ENCODE measurements around the gene CCR7.

DNA sequence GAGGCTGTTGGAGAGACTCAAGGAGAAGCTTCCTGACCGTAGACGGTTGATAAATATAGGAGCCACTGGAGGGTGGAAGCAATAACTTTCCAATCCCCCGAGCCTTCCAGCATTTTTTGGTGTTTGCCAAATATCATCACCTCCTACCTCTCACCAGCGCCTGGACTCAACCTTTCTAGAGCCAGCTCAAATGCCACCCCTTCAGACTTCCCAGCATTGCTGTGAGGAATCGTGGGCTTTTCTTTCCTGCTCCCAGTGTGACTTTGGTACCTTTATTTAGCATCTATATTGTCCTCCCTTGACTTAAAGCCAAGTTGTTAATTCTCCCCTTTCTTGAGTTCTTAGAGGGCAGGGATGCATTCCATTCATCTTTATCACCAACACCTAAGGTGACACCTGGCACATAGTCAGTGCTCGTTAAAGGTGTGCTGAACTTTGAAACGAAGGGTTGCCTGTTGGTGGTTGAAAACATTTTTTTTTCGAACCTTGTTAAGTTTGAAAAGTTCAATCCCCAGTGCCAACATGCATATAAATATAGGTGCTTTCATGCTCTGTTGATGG lies 35.3 kb upstream of the CCR7 start:
- TF ChIP-seq POLR2A (IDR thresholded peaks at IDR 0.05) = no peak
- TF ChIP-seq, protein P1, sequence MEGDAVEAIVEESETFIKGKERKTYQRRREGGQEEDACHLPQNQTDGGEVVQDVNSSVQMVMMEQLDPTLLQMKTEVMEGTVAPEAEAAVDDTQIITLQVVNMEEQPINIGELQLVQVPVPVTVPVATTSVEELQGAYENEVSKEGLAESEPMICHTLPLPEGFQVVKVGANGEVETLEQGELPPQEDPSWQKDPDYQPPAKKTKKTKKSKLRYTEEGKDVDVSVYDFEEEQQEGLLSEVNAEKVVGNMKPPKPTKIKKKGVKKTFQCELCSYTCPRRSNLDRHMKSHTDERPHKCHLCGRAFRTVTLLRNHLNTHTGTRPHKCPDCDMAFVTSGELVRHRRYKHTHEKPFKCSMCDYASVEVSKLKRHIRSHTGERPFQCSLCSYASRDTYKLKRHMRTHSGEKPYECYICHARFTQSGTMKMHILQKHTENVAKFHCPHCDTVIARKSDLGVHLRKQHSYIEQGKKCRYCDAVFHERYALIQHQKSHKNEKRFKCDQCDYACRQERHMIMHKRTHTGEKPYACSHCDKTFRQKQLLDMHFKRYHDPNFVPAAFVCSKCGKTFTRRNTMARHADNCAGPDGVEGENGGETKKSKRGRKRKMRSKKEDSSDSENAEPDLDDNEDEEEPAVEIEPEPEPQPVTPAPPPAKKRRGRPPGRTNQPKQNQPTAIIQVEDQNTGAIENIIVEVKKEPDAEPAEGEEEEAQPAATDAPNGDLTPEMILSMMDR (IDR thresholded peaks at IDR 0.05) = no peak
- no peak for TF ChIP-seq EP300 (IDR thresholded peaks at IDR 0.05)

Measured in ovary (tissue), 3 donors.